ENCODE data around the gene MYBPHL. TPM values are rescaled to one million over a fixed set of nuclear protein-coding genes. Genes with fewer than 3 reads are reported as not detected.
A peak's percentile ranks its signal among the peaks of the same experiment; 100 is the strongest.

MYBPHL gene
- total and polyA plus RNA-seq, 2 of the 13 experiments (the other 11 are each of a cell fraction or from before 2014, with no cell fraction given) = 3.7 to 3.8 TPM

- TF ChIP-seq ZUFSP (CRISPR knock-in tag; IDR thresholded peaks at IDR 0.05; ENCODE audit: borderline replicate concordance) (no peak), ZSCAN12 (CRISPR knock-in tag; IDR thresholded peaks at IDR 0.05) (no peak), ZNF615 (CRISPR knock-in tag; IDR thresholded peaks at IDR 0.05; ENCODE audit: borderline replicate concordance) (0 out of 2 replicates have a peak, but pooled peaks have one; percentile 59), ZNF652 (CRISPR knock-in tag; IDR thresholded peaks at IDR 0.05; ENCODE audit: borderline replicate concordance, low read depth) (no peak), PPARG (CRISPR knock-in tag; conservative IDR thresholded peaks at IDR 0.05) (0 out of 2 replicates have a peak, but pooled peaks have one; percentile 22), TMF1 (CRISPR knock-in tag; IDR thresholded peaks at IDR 0.05; ENCODE audit: low read depth) (0 out of 2 replicates have a peak, but pooled peaks have one; percentile 57), HNF1A (IDR thresholded peaks at IDR 0.05; ENCODE audit: low read depth) (no peak), HNF1A (CRISPR knock-in tag; IDR thresholded peaks at IDR 0.05; ENCODE audit: borderline replicate concordance) (no peak), ZFY (CRISPR knock-in tag; IDR thresholded peaks at IDR 0.05) (peak; percentile 72), HIC2 (CRISPR knock-in tag; IDR thresholded peaks at IDR 0.05; ENCODE audit: low read depth) (0 out of 2 replicates have a peak, but pooled peaks have one; percentile 24), FOXJ3 (CRISPR knock-in tag; IDR thresholded peaks at IDR 0.05; ENCODE audit: borderline replicate concordance) (no peak)
These were observed 23.7 kb downstream of the MYBPHL start, which contains the start of gene PSRC1 (continued) for GRCh38 chr1:109282952-109283747.
